ENCODE measurements around the gene ARPC3.

GRCh38 chr12:110468214-110469048 lies 18.3 kb upstream of the ARPC3 start, which contains the start of the genes FAM216A and GPN3:
- no peak for TF ChIP-seq EP300 (IDR thresholded peaks at IDR 0.05; ENCODE audit: low read depth)
- TF ChIP-seq CTCF (IDR thresholded peaks at IDR 0.05): no peak
